HG02623 (cell line): ENCODE data around the gene TEX48.

Source experiments
- ATAC-seq: cut with Tn5 transposase; IDR thresholded peaks from one replicate; pipeline ENCODE4 v1.9.1; 2021; ENCODE audit warnings: moderate library complexity; ENCODE audit not compliant: unreplicated experiment

The TEX48 gene

GRCh38 chr9:114626415-114627020, 55.5 kb downstream of the TEX48 start:
- no peak for ATAC-seq

- ATAC-seq, result no peak
These were observed 57.3 kb downstream of the TEX48 start for GRCh38 chr9:114624677-114625076.

GRCh38 chr9:114621975-114622609, 59.9 kb downstream of the TEX48 start:
- ATAC-seq, result no peak

- ATAC-seq, result no peak
These were observed 60.4 kb downstream of the TEX48 start for GRCh38 chr9:114621561-114621960.

GRCh38 chr9:114619191-114619761, 62.7 kb downstream of the TEX48 start:
- peak; percentile 43 for ATAC-seq

- peak; percentile 51 for ATAC-seq
These were observed 65.1 kb downstream of the TEX48 start for GRCh38 chr9:114616684-114617520.
